ENCODE measurements around the gene SPX.

- TF ChIP-seq EZH2 (IDR thresholded peaks at IDR 0.05) (no peak), POLR2AphosphoS5 (IDR thresholded peaks at IDR 0.05; ENCODE audit: borderline replicate concordance, low read depth, low read length) (no peak), FOXP2 (optimal IDR thresholded peaks at IDR 0.05; ENCODE audit: control extremely low read depth, extremely low read length, insufficient read depth) (no peak)
These were observed 7.6 kb upstream of the SPX start for GRCh38 chr12:21518451-21518850.
